GM19239 (cell line): ENCODE results near the gene FLOT1.

Source experiments
- DNase-seq: peaks from one replicate; pipeline ENCODE4 v3.0.0; 2011; ENCODE audit warnings: low spot score; ENCODE audit not compliant: insufficient read length
- FAIRE-seq: peaks from 2 replicates; lab custom pipeline; 2011; peaks lifted over from hg19 to GRCh38; lab: Jason Lieb, UNC

Gene FLOT1

DNA sequence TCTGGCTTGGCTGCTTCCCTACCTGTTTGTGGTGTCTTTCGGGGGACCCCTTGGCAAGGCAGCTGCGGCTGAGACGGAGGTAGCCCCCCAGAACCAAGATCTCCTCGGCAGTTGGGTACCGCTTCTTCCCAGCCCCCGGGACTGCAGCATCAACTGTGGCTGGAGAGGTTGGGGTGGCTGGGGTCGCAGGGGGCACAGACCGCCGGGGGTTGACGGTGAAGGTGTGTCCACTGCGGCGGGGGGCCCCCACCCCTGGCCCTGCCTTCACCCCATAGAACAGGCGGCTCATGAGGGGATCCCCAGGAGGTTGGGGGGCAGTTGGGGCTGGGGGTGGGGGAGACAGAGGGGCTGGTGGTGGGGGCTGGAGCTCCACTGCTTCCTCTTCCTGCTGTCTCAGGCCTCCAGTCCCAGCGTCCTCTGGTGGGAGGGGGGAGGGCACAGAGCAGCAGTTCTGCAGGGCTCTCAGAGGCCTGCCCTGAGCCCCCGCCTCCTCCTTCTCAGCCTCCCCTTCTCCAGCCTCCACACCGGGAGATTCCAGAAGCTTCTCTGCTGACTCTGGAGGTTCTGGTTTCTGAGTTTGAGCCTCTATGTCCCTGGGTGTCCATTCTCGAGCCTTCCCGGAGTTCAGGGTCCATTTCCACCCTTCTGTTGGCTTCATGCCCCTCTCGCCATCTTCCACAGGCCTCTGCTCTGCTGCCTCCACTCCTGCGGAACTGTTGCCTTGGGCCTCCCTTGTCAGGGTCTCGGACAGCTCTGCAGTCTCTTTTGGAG, 57.9 kb downstream of the FLOT1 start:
- DNase-seq (no peak), FAIRE-seq (no peak)

DNA sequence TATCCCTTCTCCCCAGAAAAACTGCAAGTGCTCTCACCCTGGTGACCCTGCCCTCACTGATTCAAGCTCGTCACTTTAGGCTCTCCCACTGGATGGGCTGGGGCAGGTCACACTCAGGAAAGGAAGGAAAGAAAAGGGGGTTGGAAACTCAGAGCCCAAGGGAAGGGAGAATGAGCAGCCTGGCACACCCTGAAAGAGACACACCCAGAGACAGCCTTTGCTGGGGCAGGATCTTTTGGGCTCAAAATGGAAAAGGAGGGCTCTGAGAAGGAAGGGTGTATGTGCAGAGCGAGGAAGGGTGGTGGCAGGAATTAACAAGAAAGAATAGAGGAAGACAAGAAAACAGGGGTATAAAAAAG, 58.5 kb downstream of the FLOT1 start:
- DNase-seq (no peak), FAIRE-seq (no peak)

DNA sequence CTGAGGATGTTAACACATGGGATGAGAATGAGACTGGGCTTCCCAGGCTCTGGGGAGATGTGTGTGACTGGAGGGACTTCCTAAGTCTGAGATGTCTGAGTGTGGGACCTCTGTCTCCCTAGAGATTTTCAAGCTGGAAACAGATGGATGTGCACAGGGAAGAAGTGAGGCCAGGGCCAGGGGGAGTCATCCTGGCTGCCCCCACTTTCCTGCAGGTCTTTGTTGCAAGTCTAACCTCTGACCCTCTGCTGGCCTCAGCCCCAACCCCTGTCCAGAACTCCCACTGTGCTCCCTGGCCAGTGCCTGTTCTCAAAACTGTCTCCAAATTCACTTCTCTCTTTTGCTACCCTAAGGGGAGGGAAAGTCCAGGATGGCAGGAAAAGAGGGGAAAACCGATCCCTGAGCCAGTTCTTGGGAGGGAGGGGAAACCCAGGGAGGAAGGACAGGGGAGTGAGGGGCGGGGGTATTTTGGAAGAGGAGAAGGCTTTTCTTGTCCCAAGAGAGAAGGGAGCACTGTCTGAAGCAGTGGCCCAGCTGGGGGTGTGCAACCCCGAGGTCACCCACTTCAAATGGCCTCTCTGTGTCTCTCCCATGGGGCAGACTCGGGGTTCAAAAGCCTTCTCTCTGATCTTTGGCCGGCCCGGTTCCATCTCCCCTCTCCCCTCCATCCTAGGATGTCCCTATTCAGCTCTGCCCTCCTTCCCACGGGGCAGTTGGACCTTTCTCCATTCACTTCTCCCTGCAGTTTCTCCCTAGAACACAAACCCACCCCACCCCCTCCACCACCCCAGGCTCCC, 59.1 kb downstream of the FLOT1 start:
- FAIRE-seq: no peak
- DNase-seq: no peak

DNA sequence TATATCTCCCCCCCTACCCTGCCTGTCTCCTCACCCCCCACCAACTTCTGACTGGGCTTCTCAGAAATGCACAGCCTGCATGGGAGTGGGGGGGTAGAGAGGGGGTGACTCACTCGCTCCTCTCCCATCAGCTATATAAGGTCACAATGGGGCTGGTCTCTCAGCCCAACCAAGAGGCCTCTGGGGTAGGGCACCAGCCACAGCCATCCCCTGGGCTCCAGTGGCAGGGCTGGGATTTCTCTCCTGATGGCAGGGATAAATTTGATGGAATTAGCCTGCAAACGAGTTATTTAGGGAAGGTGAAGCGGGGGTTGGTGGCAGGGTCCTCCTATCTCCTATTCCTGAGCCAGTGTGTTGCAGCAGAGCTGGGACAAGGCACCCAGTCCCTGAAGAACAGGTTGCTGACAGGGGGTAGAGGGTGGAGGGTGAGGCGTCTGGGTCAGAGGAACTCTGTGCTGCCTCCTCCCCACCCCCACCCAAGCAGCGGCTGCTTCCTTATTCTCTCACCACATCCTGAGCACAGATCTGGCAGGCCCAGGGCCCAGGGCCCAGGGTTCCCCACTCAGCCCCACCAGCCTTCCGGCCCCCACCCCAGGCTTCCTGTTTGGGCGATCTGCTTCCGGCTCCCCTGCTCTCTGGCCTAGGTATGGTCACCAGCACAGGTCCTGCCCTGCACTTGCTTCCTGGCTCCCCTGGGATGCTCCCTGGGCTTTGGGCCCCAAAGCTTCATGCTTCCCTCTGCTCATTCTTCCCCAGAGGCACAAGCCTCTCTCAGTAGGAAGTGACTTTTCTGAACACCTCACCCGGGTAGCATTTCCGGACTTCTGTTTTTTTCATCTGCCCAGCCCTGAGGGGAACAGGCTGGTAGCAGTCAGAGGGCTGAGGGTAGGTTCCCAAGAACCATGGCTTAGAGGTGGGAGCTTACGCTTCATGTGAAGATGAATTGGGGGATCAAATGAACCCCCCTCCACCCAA, 60.1 kb downstream of the FLOT1 start:
- DNase-seq (peak; percentile 61), FAIRE-seq (peak; percentile 89)

DNA sequence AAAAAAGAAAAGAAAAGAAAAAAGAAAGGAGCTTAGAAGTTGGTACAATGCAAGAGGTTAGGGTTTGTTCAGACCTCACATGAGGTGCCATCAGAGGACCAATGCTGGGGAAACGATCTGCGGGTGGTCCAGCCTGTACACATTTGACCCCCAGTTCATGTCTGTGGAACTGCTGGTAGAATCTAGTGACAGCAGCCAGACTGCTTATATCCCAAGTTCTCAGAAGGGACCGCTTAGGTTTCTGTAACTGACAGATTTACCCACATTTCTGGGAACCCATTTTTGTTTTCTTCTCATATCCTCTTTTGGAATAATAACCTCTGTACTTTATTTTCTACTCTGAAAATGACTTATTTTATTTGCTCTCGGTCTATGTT, 60.7 kb downstream of the FLOT1 start:
- no peak for FAIRE-seq
- no peak for DNase-seq

DNA sequence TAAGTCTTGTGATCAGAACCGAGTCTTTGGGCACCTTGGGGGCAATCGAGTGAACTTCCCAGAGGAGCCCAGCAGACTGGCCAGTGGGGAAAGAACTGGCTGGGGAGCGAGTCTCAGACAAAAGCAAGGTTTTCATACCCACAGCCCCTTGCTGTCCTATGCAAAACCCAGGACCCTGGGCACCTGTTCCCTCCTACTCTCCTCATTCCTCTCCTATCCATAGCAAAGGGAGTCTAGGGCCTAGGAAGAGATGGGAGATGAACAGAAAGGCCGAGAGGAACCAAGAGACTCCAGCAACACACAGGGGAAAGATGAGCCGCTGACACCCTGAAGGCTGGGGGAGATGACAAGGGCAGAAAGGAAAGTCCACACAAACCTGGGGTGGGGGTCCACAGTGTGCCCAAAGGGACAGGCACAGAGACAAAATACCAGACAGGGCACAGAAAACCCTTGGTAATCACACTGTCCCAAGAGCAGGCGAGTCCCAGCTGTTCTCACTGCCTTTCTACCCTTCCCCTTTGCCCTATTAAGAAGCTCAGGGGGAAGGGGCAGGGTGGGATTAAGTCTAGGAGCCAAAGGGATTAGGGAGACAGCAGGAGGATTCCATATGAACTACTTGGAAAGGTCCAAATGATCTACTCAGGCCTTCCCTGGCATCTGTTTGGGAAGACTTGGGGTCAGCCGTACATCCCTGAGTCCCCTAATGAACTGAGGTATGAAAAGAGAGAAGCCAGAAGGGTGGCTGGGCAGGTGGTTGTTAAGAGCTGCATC, 62.5 kb downstream of the FLOT1 start:
- DNase-seq (no peak), FAIRE-seq (no peak)

DNA sequence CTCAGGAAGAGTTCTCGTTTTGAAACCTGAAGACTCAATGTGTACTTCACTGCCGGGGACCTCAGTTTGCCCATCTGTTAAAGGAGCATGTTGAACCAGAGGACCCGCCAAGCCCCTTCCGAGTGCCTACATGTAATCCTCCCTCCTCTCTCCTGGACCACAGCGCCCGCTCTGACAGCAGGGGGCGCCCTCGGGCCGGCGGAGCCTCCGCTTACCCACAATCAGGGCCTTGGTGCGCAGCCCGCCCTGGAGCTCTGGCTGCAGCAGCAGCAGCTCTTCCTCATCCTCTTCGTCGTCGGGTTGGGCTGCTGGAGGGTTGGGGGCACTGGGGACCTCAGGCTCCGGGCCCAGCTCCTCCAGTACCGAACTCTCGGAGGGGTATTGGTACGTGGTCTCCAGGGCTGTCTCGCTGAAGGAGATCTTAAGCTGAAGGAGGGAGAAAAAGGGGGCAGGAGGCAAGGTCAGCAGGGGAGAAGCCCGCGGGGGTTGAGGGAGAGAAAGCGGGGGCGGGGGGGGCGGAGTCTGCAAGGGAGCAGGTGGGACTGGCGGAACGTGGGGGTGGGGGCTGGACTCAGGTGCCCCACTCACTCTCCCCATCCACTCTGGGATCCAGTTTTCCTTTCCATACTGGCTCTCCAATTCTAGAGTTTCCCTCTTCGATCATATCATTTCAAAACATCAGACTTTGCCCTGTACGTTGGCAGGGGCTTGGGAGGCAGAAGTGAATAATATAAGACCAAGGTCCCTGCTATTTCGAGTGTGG, 63.3 kb downstream of the FLOT1 start:
- peak; percentile 86 for FAIRE-seq

More for the DNA sequence above, 63.3 kb downstream of the FLOT1 start:
- DNase-seq: peak; percentile 71
